ENCODE data around the gene COQ9. TPM values are rescaled to one million over a fixed set of nuclear protein-coding genes. Genes with fewer than 3 reads are reported as not detected.

The COQ9 gene
- total RNA-seq, 6 donors from 2014 or later = 33.1 to 47.1 (median 39.4) TPM

GRCh38 chr16:57482845-57483545 is 35.7 kb downstream of the COQ9 start:
- H3K27me3 ChIP-seq = no peaks in the 10 kb centered on the region
- no peak for ATAC-seq (ENCODE audit: low FRiP score in 2 of 2)
- TF ChIP-seq POLR2AphosphoS5 (IDR thresholded peaks at IDR 0.05) (no peak), EP300 (IDR thresholded peaks at IDR 0.05) (no peak), POLR2A (IDR thresholded peaks at IDR 0.05) (no peak), CTCF (IDR thresholded peaks at IDR 0.05) (no peak)
- peaks cover 39 to 65% (median 52%) of the 10 kb centered on the region in 4 donors for H3K4me1 ChIP-seq
- no peaks in the 10 kb centered on the region for H3K9me3 ChIP-seq
- 86 to 92% methylated on average over 11 to 14 of the region's 14 CpGs for WGBS, 2 donors
- no peak overlapping the region for H3K4me3 ChIP-seq
- no peaks in the 10 kb centered on the region for H3K36me3 ChIP-seq
- no peak overlapping the region for H3K27ac ChIP-seq
- peak in 1 of 2 donors; percentile 46 for DNase-seq

- Histone ChIP-seq H3K4me1 (peaks cover 33 to 55% (median 42%) of the 10 kb centered on the region in 4 donors), H3K27me3 (no peaks in the 10 kb centered on the region), H3K4me3 (no peak overlapping the region), H3K9me3 (no peaks in the 10 kb centered on the region), H3K27ac (peak overlapping the region in 3 of 4 donors; percentile 3 to 14 (median 12)), H3K36me3 (no peaks in the 10 kb centered on the region)
- DNase-seq (peak in 1 of 2 donors; percentile 57), ATAC-seq (ENCODE audit: low FRiP score in 2 of 2) (no peak)
- WGBS, 2 donors = 64 to 90% methylated on average over 2 to 9 of the region's 19 CpGs
- TF ChIP-seq POLR2AphosphoS5 (IDR thresholded peaks at IDR 0.05) (no peak), EP300 (IDR thresholded peaks at IDR 0.05) (no peak)
These were observed 36.6 kb downstream of the COQ9 start for GRCh38 chr16:57483725-57484514.

- Histone ChIP-seq H3K27ac (peak overlapping the region in 3 of 4 donors; percentile 77 to 84 (median 83)), H3K36me3 (no peaks in the 10 kb centered on the region), H3K27me3 (no peaks in the 10 kb centered on the region), H3K4me3 (peak overlapping the region in 1 of 4 donors; percentile 92), H3K9me3 (no peaks in the 10 kb centered on the region), H3K4me1 (peaks cover 28 to 49% (median 37%) of the 10 kb centered on the region in 4 donors)
- no peak for DNase-seq
- no peak for ATAC-seq (ENCODE audit: low FRiP score in 2 of 2)
- TF ChIP-seq EP300 (IDR thresholded peaks at IDR 0.05) (no peak), POLR2AphosphoS5 (IDR thresholded peaks at IDR 0.05) (no peak), CTCF (IDR thresholded peaks at IDR 0.05) (no peak), POLR2A (IDR thresholded peaks at IDR 0.05) (no peak)
- 91 to 96% methylated on average over 7 to 8 of the region's 8 CpGs for WGBS, 2 donors
These were observed 37.3 kb downstream of the COQ9 start for GRCh38 chr16:57484515-57485005.

GRCh38 chr16:57485091-57485915 is 38.0 kb downstream of the COQ9 start:
- H3K27me3 ChIP-seq = no peaks in the 10 kb centered on the region
- peak overlapping the region; percentile 77 to 92 (median 84) for H3K4me3 ChIP-seq
- peak overlapping the region; percentile 67 to 84 (median 80) for H3K27ac ChIP-seq
- ATAC-seq (ENCODE audit: low FRiP score in 2 of 2) (peak; percentile 35 to 46), DNase-seq (peak; percentile 60 to 67)
- WGBS, 2 donors = 45 to 58% methylated on average over 4 to 12 of the region's 14 CpGs
- H3K4me1 ChIP-seq = peaks cover 21 to 42% (median 29%) of the 10 kb centered on the region in 4 donors
- H3K36me3 ChIP-seq = no peaks in the 10 kb centered on the region
- no peaks in the 10 kb centered on the region for H3K9me3 ChIP-seq
- TF ChIP-seq POLR2A (IDR thresholded peaks at IDR 0.05) = no peak
- TF ChIP-seq POLR2AphosphoS5 (IDR thresholded peaks at IDR 0.05) = no peak
- no peak for TF ChIP-seq EP300 (IDR thresholded peaks at IDR 0.05)
- no peak for TF ChIP-seq CTCF (IDR thresholded peaks at IDR 0.05)
